Measurements from ENCODE around the gene PLXNC1.

PLXNC1 gene

GRCh38 chr12:94147991-94148738, at the start of gene PLXNC1:
PLXNC1 (plus strand) TSS chr12:94148577; CDS start chr12:94148972, 395 bp downstream.
- no peak for DNase-seq

GRCh38 chr12:94099191-94099590, 49.2 kb upstream of the PLXNC1 start:
- DNase-seq, result no peak

- no peak for DNase-seq
Observed at GRCh38 chr12:94099632-94100031, 48.7 kb upstream of the PLXNC1 start.

DNA sequence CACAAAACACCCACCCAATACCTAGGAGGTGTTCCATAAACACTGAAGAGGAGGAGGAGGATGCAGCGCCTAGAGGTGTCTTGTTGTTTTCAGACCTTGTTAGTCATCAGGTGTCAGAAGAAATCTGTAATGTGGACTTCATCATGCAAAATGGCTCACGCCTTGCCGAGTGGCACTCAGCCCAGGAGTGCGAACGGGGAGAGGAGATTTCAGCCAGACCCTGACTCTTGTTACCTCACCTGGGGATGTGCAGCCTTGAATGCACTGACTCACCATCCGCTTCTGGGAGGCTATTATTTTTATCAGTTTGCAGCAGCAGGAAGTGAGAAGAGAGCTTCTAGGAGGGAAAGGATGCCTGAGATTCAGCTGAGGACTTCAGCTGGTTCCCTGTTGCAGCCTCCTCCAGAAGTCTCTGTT, 48.2 kb upstream of the PLXNC1 start:
- DNase-seq, result no peak

DNA sequence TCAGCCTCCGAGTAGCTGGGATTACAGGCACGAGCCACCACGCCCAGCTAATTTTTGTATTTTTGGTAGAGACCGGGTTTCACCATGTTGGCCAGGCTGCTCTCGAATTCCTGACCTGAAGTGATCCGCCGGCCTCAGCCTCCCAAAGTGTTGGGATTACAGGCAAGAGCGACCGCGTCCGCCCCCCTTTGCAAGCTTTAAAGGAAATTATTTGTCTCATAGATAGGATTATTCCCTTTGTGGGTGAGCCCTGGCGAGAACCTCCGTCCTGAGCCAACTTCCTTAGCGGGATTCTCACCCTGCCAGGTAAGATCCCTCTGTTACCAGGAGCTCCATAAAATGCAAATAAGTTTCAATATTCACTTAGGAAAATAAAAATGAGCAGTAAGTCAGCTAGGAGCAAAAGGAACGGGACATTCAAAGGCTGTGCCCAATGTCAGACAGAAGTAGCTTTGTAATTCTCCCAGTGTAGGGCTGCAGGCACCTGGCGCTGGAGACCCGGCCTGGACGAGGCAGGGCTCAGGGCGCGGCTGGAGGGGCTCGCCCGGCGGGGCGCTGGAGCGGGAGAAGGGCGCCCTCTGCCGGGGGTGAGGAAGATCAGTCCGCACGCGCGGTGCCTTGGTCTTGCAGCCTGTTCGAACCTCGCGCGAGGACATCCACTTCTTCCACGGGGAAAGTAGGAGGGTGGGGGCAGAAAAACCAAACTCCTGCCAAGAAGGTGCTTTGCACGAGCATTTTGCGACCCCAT, 47.2 kb upstream of the PLXNC1 start:
- DNase-seq, result peak; percentile 11

DNA sequence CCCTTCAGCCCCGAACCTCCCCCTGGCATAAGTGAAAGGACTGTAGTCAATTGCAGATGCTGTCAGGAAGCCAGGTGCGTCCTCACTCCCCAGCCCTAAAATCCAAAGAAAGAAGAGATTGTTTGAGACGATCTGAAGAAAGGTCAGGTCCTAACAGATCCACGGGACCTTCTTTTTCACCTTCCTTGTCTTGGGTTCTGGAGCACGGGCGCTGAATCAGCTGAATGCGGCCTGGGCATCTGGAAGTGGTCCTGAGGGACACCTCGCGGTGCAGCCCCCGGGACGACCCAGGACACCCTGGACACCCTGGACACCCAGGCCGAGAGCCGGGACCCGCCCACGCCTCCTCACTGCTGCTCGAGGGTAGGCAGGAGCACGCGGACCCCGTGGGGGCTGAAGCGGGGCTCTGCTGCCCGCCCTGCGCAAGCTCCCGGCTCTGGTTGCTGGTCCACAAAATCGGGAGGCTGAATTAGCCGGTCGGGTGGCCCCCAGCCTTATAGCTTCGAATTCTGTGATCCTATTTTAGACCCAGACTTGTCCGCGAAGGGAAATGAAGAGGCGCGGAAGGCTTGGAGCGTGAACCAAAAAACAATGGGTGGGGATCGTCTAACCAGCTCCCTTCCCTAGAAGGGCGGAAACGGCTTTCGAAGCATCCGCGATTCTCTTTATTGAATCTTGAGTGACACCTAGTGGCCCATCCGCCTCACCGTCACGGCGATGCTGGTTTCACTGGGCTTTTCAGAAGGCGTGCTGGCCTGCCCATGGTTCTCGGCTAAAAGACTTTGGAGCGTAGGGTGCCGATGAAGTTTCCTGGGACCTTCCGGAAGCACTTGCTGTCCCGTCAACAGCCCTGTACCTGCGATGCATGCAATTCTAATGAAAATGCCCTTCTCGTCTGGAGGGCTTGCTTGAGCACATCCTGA, 46.4 kb upstream of the PLXNC1 start:
- no peak for DNase-seq

DNA sequence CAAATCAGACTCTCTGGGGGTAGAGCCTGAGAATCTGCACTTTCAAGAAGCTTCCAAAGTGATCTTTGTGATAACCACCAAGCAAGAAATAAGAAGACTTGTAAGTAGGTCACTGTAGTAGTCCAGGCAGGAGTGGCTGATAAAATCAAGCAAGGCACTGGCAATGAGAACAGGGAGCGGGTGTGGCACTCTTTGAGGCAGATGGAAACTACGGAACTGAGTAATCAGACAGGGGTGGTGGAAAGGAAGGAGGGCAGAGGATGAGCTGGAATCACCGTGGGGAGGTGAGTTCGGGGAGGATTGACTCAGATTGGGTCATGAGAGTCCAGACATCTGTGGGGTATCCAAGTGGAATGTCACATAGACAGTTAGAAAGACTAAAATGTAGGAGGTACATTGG, 44.4 kb upstream of the PLXNC1 start:
- DNase-seq, result no peak

DNA sequence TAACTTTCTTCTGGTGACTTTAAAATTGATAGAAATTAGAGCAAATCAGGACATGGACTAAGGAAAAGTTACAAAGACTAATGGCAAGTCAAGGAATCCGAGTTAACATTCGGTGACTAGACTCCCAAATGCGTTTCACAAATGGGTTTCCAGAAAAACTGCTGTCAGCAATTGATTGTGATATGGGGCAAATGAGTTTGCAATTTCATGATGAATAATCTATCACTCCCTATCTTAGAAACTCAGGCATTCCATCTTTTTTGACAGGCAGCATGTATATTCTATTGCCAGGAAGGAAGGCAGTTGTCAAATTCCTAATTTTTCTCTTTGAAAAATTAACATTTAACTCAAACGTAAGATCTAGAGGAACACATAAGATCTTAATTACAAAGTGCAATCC, 40.5 kb upstream of the PLXNC1 start:
- no peak for DNase-seq

DNA sequence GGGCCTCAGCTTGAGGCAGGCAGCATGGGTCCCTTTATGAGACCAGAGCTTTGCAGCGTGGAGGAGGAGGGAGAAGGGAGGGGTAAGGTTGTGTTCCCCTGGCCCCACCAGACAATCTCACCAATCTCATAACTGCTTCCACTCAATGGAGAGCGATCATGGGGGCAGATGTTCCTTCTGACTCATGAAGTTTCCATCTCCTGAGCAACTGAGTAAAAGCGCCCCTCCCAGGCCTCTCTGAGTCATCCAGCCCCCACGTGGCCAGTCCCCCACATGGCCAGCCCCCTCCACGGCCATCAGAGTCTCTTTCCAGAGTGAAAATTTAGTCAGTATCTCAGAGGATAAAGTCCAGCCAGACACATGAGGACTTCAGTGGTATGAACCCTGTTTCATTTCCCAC, 39.2 kb upstream of the PLXNC1 start:
- DNase-seq, result no peak

- no peak for DNase-seq
Observed at GRCh38 chr12:94110258-94110657, 38.1 kb upstream of the PLXNC1 start.

GRCh38 chr12:94111302-94111701, 37.1 kb upstream of the PLXNC1 start:
- DNase-seq, result no peak

DNA sequence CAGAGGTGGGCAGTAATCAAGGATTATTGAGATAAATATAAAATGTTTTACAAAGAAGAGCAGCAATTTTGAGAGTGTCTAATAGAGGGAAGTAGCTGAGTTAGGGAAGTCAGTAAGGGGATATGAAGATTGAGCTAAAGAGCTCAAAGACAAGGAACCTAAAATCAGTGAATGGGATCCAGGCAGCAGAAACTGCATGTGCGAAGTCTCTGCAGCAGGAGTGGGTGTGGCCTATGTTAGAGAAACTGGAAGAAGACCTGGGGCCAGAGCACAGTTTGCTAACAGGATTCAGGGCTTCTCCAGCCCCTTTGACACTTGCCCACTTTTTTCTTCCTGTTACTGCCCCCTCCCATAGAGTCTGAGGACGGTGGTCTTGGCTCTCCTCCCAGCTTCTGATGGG, 36.3 kb upstream of the PLXNC1 start:
- DNase-seq, result no peak

DNA sequence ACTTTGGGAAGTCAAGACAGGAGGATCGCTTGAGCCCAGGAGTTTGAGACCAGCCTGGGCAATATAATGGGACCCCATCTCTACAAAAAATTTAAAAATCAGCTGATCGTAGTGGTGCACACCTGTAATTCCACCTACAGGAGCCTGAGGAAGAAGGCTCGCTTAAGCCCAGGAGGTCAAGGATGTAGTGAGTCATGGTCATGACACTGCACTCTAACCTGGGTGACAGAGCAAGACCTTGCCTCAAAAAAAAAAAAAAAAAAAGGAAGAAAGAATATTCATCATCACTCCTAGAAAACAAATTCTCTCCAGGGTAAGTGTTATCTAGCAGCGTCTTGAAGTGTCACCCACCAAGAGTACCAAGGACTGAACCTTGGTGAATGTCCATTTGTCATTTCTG, 34.2 kb upstream of the PLXNC1 start:
- no peak for DNase-seq

GRCh38 chr12:94116191-94116590, 32.2 kb upstream of the PLXNC1 start:
- DNase-seq, result no peak

GRCh38 chr12:94121886-94122285, 26.5 kb upstream of the PLXNC1 start:
- no peak for DNase-seq

DNA sequence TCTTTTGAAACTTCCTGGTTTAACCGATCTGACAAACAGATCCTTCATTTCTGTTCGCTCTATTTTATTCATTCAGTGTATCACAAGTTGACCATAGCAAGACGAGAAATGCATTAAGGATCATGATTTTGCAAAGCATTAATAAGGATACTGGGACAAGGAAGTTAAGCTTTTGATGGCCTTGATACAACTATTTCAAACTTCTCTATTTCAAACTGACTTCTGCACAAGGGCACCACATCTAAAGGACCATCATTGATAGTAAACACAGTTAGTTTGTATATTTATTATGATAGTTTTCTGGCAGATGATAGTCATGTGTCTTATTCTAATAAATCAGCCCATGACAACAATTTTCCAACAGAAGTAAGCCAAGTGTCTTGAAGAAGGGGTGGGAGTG, 25.8 kb upstream of the PLXNC1 start:
- no peak for DNase-seq

DNA sequence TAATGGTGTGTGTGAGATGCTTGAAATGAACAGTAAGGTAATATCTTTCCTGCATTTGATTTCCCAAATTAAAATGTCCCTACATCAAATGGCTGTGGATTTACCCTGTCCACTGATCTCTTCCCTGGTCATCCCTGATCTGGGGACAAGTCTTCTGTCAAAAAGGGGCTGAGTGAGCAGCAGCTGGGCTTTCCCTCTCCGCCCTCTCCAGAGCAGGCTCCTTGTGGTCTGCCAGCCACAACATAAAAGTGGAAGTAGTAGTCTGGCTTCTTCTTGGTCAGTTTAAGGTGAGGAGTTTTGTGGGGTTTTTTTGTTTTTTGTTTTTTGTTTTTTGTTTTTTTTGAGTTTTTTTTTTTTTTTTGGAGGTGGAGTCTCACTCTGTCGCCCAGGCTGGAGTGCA, 25.2 kb upstream of the PLXNC1 start:
- DNase-seq, result no peak

DNA sequence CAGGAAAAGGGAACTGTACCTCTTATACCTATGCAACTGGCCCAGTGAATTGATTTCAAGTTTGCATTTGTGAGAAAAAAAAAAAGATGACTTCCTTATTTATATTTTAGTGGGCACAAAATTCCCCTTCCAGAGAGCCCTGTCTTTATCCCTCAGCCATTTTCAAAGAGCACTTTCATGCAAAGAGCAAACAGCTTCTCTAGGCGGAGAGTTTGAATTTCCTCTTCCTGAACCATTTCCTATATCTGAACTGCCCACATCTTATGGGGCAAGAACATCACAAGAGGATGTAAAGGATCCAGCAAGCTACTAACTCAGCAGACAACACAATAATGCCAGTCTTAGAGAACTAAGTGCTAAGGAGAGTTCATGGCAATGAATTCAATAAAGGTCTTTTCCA, 22.3 kb upstream of the PLXNC1 start:
- no peak for DNase-seq

DNA sequence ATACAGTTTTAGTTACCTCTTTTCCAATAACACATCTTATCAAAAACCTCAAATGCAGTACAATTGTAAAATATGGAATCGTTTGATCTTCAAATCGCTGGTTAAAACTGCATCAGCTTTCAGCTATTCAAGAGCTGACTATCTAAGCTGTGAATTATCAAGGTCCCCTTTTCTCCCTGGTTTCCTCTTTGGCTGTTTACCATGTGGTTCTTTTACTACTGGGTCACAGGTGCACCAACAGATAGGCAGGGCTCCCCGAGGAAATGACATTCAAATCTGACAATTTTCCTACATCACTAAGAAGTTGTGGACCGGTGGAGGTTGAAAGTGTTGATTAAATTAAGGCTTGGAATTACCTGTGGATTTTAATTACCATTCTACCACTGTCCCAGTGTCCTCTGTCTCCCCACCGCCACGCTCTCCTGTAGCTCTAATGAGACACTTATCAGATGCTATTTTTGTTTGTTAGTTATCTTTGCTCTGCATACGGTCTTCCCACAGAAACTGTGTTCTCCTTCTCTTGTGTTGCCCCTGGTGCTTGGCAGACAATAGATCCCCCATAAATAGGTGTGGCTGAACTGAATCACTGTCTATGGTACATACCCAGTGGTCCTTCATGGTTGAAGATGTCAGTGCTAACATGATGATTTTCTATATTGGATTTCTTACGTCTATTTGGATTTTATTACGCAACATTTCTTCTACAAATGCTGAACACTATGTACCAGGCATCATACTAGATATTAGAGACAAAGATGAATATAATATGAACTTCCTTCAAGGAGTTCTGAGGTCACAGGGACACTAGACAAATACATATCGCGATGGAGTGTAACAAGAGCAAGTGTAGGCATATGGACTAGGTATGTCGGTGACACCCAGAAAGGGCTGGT, 20.9 kb upstream of the PLXNC1 start:
- no peak for DNase-seq

GRCh38 chr12:94128280-94128679, 20.1 kb upstream of the PLXNC1 start:
- no peak for DNase-seq

DNA sequence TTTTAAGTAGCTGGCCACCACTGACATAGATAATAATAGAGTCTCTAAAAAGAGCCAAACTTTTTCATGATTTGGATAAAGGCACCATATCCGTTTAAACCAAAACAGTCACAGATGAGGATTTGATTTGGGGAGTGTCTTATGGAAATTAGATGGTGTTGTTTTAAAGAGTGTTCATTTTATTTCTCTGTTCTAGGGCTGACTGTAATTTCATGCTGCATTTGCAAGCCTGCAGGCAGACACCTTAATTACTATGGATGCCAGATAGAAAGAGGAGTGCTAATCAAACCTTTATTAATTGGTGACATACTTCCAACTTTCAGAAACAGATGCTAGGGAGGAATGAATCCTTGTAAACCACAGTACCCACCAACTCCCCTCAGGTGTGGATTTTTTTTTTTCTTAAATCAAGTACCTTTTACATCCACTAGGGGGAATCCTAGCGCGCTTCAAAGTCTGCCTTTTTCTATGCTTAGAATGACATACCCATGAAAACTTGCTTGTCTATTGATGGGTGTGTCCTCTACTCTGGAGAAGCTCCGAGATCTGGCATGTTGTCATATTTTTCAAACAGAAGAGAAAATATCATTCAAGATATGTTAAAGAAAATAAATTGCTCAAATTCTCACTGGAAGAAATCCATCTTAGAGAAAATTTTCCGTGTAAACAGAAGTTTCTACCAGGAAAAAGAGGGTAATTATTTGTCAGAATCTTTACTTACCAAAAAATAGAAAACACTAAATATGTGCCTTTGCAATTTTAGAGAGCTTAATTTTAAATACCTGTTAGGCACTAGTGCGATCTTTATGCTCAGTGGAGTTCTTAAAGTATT, 14.2 kb upstream of the PLXNC1 start:
- no peak for DNase-seq
